OCI-LY3 (cell line): ENCODE data around the gene DCTN2.

Experiments used
- H2AFZ ChIP-seq: fragments of 200-600, 300-600 bp; shearing (Covaris generic); 2 replicates; pipeline ENCODE4 v1.6.0; 2014; ENCODE audit warnings: antibody characterized with exemption, low read depth, low read length
- H3K27ac ChIP-seq: fragments of 200-600, 300-600 bp; sonication (generic); 2 replicates; pipeline ENCODE4 v1.5.1; 2014; ENCODE audit warnings: mild to moderate bottlenecking, low read length, moderate library complexity, mixed read lengths
- H3K27me3 ChIP-seq: fragments of 200-600, 300-600 bp; sonication (generic); 2 replicates; pipeline ENCODE4 v1.6.1; 2014; ENCODE audit warnings: low read depth, low read length, mixed read lengths
- H3K36me3 ChIP-seq: fragments of 200-600, 300-600 bp; sonication (generic); replicated peaks from 2 replicates; pipeline ENCODE3; 2014; ENCODE audit warnings: low read depth, low read length, mixed read lengths
- H3K4me1 ChIP-seq: fragments of 300-600, 200-600 bp; sonication (generic); 2 replicates; pipeline ENCODE4 v1.6.1; 2014; ENCODE audit warnings: low read length, mixed read lengths
- H3K4me2 ChIP-seq: fragments of 200-600, 300-600 bp; sonication (generic); 2 replicates; pipeline ENCODE4 v1.6.1; 2014; ENCODE audit warnings: low read length, mixed read lengths
- H3K4me3 ChIP-seq: fragments of 300-600, 200-600 bp; sonication (generic); 2 replicates; pipeline ENCODE4 v1.5.1; 2014; ENCODE audit warnings: antibody characterized with exemption, mild to moderate bottlenecking, low read length, moderate library complexity
- H3K79me2 ChIP-seq: fragments of 300-600, 200-600 bp; shearing (Covaris generic); 2 replicates; pipeline ENCODE4 v1.6.1; 2014; ENCODE audit warnings: mild to moderate bottlenecking, low read length, mixed read lengths
- H3K9ac ChIP-seq: fragments of 300-600, 200-600 bp; shearing (Covaris generic); 2 replicates; pipeline ENCODE4 v1.6.0; 2014; ENCODE audit warnings: mild to moderate bottlenecking, low read length, moderate library complexity
- H3K9me3 ChIP-seq: fragments of 200-600, 300-600 bp; shearing (Covaris generic); 2 replicates; pipeline ENCODE4 v1.6.1; 2014; ENCODE audit warnings: low read length, mixed read lengths; ENCODE audit not compliant: insufficient read depth
- H4K20me1 ChIP-seq: fragments of 200-600, 300-600 bp; sonication (generic); 2 replicates; pipeline ENCODE4 v1.6.1; 2016; ENCODE audit warnings: low read length, mixed read lengths; ENCODE audit not compliant: insufficient read depth
- EZH2phosphoT487 ChIP-seq: fragments of 200-600 bp; shearing (Covaris generic); IDR thresholded peaks from 2 replicates; pipeline ENCODE4 v1.6.1; 2018; ENCODE audit warnings: antibody characterized with exemption, mixed run types, low read depth
- TF ChIP-seq, protein P1 (sequence below): fragments of 200-600, 300-600 bp; sonication (generic); IDR thresholded peaks from 2 replicates; pipeline ENCODE4 v1.5.1; 2014; ENCODE audit warnings: antibody characterized with exemption, low read length, low read depth

DCTN2 gene

DNA sequence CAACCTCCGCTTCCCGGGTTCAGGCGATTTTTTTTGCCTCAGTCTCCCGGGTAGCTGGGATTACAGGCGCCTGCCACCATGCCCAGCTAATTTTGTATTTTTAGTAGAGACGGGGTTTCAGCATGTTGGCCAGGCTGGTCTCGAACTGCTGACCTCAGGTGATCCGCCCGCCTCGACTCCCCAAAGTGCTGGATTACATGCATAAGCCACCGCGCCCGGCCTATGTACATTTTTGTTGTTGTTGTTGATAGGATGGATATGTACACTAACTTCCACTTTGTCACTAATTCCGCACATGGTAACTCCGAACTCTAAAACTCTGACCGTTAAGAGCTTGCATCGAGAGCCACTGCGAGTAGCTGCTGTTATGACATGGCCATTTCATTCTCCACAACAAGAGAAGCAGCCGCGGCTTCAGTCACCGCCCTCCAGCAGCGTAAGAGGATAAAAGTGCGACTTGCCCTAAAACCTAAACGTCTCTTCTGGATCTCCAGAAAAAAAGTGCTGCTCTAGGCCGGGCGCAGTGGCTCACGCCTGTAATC lies 59.9 kb downstream of the DCTN2 start:
- no peak for TF ChIP-seq EZH2phosphoT487
- TF ChIP-seq, protein P1, sequence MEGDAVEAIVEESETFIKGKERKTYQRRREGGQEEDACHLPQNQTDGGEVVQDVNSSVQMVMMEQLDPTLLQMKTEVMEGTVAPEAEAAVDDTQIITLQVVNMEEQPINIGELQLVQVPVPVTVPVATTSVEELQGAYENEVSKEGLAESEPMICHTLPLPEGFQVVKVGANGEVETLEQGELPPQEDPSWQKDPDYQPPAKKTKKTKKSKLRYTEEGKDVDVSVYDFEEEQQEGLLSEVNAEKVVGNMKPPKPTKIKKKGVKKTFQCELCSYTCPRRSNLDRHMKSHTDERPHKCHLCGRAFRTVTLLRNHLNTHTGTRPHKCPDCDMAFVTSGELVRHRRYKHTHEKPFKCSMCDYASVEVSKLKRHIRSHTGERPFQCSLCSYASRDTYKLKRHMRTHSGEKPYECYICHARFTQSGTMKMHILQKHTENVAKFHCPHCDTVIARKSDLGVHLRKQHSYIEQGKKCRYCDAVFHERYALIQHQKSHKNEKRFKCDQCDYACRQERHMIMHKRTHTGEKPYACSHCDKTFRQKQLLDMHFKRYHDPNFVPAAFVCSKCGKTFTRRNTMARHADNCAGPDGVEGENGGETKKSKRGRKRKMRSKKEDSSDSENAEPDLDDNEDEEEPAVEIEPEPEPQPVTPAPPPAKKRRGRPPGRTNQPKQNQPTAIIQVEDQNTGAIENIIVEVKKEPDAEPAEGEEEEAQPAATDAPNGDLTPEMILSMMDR = no peak
- no peaks in the 10 kb centered on the region for H4K20me1 ChIP-seq
- H3K9me3 ChIP-seq = no peaks in the 10 kb centered on the region
- peaks cover 24% of the 10 kb centered on the region for H3K36me3 ChIP-seq
- H3K4me1 ChIP-seq = peaks cover 12% of the 10 kb centered on the region
- H3K4me2 ChIP-seq = peak overlapping the region; percentile 83
- peak overlapping the region; percentile 97 for H3K4me3 ChIP-seq
- no peaks in the 10 kb centered on the region for H3K27me3 ChIP-seq
- H3K27ac ChIP-seq = no peak overlapping the region
- H3K79me2 ChIP-seq = peaks cover 26% of the 10 kb centered on the region
- no peak overlapping the region for H3K9ac ChIP-seq
- H2AFZ ChIP-seq = peak overlapping the region; percentile 41; the same call in 1 of the 2 replicates

DNA sequence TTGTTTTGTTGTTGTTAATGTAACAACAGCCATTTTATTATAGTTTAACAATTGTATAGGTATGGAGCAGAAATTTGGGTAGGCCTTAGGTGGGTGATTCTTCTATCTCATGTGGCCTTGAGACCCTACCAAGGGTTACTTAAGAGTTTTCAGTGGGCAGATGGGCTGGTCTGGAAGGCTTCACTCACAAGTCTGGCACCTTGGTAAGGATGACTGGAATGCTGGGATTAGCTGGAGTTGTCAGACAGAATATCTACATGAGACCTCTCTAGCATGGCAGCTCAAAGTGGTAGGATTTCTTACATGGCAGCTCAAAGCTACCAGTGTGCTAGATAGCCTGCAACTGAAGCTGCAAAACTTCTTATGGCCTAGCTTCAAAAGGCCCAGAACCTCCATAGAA lies 61.3 kb downstream of the DCTN2 start:
- Histone ChIP-seq H3K36me3 (peaks cover 15% of the 10 kb centered on the region), H3K9me3 (no peaks in the 10 kb centered on the region), H3K4me1 (peaks cover 12% of the 10 kb centered on the region), H4K20me1 (no peaks in the 10 kb centered on the region), H3K27me3 (no peaks in the 10 kb centered on the region), H3K79me2 (peaks cover 26% of the 10 kb centered on the region), H3K4me3 (no peak overlapping the region), H3K27ac (no peak overlapping the region), H3K9ac (no peak overlapping the region), H3K4me2 (no peak overlapping the region), H2AFZ (no peak overlapping the region)
- no peak for TF ChIP-seq EZH2phosphoT487
- TF ChIP-seq, protein P1 = no peak

DNA sequence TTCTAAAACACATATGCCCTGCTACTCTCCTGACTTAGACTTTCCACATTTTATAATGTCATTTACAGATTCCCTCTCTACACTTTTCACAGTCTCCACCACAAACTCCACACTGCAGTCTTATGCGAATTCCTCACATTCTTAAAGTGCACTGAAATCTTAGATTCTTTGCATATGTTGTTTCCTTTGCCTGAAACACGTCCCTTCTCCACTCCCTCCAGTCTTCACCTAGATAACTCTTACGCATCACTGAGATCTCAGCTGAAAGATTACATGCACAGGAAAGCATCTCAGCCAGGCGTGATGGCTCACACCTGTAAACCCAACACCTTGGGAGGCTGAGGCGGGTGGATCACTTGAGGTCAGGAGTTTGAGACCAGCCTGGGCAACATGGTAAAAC lies 63.5 kb downstream of the DCTN2 start:
- Histone ChIP-seq H4K20me1 (no peaks in the 10 kb centered on the region), H2AFZ (no peak overlapping the region), H3K4me2 (no peak overlapping the region), H3K36me3 (no peaks in the 10 kb centered on the region), H3K9me3 (no peaks in the 10 kb centered on the region), H3K4me1 (peaks cover 16% of the 10 kb centered on the region), H3K4me3 (no peak overlapping the region), H3K9ac (no peak overlapping the region), H3K27me3 (no peaks in the 10 kb centered on the region), H3K79me2 (peaks cover 7% of the 10 kb centered on the region), H3K27ac (no peak overlapping the region)
- TF ChIP-seq EZH2phosphoT487 = no peak
- TF ChIP-seq, protein P1 = no peak

DNA sequence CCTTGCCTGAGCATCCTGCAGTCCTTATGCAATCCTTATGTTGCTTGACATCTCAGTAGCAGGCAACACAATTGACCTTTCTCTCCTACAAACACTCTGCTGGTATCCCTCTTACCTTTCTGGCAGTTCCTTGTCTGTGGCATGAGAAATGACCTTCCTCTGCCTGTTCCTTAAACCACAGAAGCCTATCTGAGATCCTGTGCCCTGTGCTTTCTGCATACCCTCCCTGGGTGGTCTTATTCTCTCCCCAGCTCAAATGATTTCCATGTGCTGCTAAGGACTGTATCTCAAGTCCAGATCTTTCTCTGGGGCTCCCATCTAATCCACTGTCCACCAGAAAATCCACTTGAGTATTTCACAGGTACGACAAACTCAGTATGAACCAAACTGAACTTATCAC lies 65.3 kb downstream of the DCTN2 start:
- TF ChIP-seq, protein P1 = no peak
- no peak for TF ChIP-seq EZH2phosphoT487
- Histone ChIP-seq H3K4me2 (no peak overlapping the region), H3K36me3 (no peaks in the 10 kb centered on the region), H3K27ac (no peak overlapping the region), H3K4me1 (peaks cover 30% of the 10 kb centered on the region), H2AFZ (no peak overlapping the region), H3K4me3 (no peak overlapping the region), H3K27me3 (no peaks in the 10 kb centered on the region), H3K9me3 (no peaks in the 10 kb centered on the region), H3K79me2 (no peaks in the 10 kb centered on the region), H4K20me1 (no peaks in the 10 kb centered on the region), H3K9ac (no peak overlapping the region)
